A204.1 (cell line): Measurements from ENCODE around the gene RHOBTB1.
"Not testable (repeated sequence)": the region's sequence is repeated elsewhere in the genome, so short reads cannot be mapped to it uniquely, and the experiment has no call there.

Experiments
- FAIRE-seq: peaks from 2 replicates; lab custom pipeline; 2012; peaks lifted over from hg19 to GRCh38; lab: Jason Lieb, UNC

The RHOBTB1 gene

DNA sequence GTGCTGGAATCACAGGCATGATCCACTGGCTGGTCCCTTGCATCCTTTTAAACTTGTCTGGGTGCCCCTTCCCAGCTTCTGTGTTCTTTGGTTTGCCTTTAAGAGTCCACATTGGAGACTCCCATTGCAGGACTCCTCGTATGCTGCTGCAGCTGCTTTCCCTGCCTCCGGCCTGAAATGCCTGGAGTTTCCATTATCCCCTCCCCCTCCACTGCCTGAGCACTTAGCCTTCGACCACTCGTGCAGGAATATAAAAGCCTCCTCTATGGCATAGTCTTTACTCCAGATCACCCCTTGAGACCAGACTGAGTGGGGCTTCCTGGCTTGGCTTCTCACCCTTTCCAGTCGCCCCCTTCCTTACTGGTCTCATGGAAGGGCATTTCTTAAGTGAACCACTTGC, 80.2 kb downstream of the RHOBTB1 start:
- FAIRE-seq: no peak

GRCh38 chr10:60862517-60862916, 81.5 kb downstream of the RHOBTB1 start:
- no peak for FAIRE-seq

GRCh38 chr10:60856405-60856804, 87.6 kb downstream of the RHOBTB1 start:
- FAIRE-seq: no peak

GRCh38 chr10:60853637-60854036, 90.3 kb downstream of the RHOBTB1 start:
- no peak for FAIRE-seq

GRCh38 chr10:60853107-60853506, 90.9 kb downstream of the RHOBTB1 start:
- FAIRE-seq: no peak

DNA sequence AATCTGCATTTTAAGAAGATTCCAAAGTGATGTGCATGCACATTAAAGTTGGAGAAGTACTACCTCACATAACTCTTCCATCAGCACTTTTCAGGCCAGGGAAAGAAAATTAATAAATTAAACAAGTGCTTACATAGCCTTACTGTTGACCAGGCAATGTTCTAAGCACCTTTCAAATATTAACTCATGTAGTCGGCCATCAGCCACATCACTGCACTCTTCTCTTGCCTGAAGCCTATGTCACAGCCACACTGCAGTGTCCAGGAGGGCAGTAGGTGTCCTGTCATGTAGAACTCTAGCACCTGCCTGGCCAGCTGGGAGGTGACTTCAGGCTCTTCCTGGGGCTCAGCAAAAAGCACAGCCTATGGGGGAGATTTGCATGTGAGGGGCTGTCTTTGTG, 94.2 kb downstream of the RHOBTB1 start:
- FAIRE-seq: no peak

GRCh38 chr10:60849217-60849616, 94.8 kb downstream of the RHOBTB1 start:
- FAIRE-seq: no peak

- FAIRE-seq: no peak
Observed at GRCh38 chr10:60848680-60849079, 95.3 kb downstream of the RHOBTB1 start.

DNA sequence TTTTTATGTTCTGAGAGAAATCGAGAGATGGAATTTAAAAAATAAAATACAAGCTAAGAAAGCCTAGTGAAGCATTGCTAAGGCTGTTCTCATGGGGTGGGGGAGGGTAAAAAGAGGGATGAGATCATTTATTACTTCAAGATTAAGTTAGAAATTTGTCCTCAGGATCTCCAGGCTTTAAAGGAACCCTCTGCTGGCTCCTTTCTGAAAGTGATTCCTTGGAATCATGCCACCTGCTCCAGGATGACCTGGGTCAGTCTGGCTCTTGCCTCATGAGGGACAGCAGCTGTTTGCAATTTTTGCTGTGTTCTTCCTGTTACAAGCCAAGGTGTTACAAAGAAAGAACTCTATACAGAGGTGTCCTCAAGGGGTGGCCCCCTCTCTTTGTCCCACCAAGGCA, 95.9 kb downstream of the RHOBTB1 start:
- no peak for FAIRE-seq

DNA sequence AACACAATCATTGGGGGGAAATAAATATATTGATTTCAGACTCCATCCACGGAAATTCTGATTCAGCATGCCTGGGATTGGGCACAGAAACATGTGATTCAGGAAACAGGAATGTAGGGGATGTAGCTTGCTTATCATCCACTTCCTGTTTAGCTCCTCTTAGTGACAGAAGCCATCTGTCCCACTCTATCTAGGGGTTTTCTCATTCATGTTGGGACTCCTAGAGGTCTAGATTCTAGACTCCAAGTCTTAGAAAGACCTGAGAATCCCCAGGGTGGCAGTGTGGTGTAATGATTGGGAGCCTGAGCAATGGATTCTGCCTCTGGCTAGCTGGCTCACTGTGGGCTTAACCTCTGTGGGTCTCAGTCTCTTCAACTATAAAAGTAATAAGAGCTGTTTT, 97.8 kb downstream of the RHOBTB1 start:
- no peak for FAIRE-seq

- no peak for FAIRE-seq
Observed at GRCh38 chr10:60845038-60845437, 98.9 kb downstream of the RHOBTB1 start.

DNA sequence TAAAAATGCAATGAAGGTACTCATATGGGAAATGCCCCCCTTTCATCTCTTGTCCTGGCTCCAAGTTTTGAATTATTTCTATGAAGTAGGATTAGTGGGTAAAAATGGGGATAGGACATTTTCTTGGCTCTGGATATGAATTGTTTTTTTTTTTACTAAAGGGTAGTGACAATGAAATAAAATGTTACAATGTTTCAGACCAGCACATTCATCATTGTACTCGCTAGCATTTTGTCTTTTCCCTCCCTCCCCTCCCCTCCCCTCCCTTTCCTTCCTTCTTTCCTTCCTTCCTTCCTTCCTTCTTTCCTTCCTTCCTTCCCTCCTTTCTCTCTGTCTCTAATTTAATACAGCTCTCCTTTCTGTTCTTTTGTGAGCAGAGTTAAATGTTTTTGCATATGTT, 101.3 kb downstream of the RHOBTB1 start:
- FAIRE-seq: no peak

DNA sequence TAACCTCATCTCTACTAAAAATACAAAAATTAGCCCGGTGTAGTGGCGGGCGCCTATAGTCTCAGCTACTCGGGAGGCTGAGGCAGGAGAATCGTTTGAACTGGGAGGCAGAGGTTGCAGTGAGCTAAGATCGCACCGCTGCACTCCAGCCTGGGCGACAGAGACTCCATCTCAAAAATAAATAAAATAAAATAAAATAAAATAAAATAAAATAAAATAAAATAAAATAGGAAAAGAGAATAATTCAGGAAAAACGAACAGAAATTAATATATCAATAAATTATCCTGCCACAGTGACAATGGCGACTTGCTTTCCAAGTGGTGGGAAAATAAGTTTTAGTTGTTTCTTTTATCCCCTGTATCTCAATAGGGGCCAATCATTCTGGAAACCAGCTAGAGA, 102.8 kb downstream of the RHOBTB1 start:
- not testable (repeated sequence) for FAIRE-seq

DNA sequence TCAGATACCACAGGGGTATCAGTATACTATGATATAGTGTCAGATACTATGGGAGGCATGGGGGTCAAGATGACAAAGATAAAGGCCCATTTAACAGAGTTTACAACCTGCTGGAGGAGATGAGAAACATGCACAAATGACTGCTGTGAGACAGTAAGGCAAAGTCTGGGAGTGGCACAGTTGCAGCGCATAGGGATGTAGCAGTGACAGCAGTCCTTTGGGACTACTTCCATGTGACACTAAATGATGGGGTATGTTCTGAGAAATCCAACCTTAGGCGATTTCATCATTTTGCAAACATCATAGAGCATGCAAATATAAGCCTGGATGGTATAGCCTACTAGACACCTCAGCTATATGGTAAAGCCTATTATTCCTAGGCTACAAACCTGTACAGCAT, 108.9 kb downstream of the RHOBTB1 start:
- no peak for FAIRE-seq

- FAIRE-seq: no peak
Observed at GRCh38 chr10:60834401-60834800, 109.6 kb downstream of the RHOBTB1 start.

DNA sequence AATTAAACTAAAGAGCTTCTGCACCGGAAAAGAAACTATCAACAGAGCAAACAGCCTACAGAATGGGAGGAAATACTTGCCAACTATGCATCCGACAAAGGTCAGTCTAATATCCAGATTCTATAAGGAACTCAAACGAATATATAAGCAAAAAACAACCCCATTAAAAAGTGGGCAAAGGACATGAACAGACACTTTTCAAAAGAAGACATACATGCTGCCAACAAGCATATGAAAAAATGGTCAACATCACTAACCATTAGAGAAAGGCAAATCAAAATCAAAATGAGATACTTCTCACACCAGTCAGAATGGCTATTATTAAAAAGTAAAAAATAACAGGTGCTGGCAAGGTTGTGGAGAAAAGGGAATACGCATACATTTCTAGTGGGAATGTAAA, 111.8 kb downstream of the RHOBTB1 start:
- not testable (repeated sequence) for FAIRE-seq

DNA sequence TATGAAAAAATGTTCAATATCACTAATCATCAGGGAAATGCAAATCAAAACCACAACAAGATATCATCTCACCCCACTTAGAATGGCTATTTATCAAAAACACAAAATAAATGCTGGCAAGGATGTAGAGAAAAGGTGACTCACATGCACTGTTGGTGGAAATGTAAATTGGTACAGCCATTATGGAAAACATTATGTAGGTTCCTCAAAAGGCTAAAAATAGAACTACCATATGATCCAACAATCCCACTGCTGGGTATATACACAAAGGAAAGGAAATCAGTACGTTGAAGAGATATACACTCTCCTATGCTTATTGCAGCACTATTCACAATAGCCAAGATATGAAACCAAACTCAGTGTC, 115.5 kb downstream of the RHOBTB1 start:
- FAIRE-seq: no peak

DNA sequence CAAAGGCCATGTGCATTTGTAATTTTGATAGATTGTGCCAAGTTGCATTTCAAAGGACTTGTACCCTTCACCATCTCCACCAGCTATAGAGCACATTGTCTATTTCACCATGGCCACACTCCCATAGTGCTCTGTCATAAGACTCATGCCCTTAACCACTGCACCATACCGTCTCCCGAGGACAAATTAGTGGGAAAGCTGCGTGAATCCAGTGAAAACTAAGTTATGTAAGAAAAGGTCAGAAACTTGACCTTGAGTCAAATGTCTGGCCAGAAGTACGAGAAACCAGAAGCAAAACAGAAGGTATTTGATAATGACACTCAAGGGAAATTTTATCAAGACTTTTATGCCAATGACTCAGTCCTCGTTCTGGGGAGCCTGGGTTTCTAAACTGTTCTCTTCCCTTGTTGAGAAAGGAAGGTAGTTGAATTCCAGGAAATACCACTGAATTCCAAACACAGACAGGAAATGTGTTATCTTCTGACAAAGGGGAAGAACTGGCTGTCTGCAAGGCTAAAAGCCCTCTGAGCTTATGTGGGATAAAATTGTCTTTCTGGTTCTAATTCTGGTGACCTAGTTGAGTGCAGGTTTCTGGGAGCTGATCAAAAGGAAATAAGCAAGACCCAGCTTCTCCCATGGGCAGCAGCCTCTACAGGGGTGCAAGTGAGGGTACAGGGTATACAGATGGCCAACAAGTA, 116.0 kb downstream of the RHOBTB1 start:
- no peak for FAIRE-seq

- no peak for FAIRE-seq
Observed at GRCh38 chr10:60825520-60825919, 118.5 kb downstream of the RHOBTB1 start.

GRCh38 chr10:60823324-60823723, 120.7 kb downstream of the RHOBTB1 start:
- FAIRE-seq: no peak

DNA sequence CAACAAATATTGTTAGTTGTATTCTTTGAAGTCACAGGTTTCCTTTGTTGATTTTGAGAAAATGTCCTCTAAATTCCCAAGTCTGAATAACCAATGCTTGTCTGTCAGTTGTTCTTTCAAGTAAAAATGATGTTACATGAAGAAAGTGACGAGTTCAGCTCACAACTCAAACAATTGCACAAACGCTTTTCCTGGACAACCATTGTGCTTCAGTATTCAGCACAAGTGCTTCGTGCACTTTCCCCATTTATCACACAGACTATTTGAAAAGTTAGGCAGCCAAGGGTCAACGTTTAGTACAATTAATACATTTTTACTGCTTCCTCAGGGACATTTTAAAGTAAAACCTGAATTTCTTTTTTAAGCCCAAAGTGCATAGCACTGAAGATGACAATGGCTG, 121.2 kb downstream of the RHOBTB1 start:
- FAIRE-seq: no peak

DNA sequence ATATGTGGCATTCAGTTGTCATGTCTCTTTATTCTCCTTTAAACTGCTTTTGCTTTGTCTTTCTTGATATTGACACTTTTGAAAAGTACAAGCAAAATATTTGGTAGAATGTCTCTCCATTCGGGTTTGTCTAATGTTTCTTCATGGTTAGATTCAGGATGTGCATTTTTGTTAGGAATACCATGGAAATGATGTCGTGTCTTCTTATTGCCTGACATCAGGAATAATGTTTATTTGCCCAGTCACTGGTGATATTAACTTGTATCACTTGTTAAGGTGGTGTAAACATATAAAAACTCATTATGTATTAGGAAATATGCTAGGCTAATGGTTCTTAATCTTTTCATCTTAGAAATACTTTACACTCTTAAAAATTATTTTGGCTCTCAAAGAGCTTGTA, 122.3 kb downstream of the RHOBTB1 start:
- no peak for FAIRE-seq

DNA sequence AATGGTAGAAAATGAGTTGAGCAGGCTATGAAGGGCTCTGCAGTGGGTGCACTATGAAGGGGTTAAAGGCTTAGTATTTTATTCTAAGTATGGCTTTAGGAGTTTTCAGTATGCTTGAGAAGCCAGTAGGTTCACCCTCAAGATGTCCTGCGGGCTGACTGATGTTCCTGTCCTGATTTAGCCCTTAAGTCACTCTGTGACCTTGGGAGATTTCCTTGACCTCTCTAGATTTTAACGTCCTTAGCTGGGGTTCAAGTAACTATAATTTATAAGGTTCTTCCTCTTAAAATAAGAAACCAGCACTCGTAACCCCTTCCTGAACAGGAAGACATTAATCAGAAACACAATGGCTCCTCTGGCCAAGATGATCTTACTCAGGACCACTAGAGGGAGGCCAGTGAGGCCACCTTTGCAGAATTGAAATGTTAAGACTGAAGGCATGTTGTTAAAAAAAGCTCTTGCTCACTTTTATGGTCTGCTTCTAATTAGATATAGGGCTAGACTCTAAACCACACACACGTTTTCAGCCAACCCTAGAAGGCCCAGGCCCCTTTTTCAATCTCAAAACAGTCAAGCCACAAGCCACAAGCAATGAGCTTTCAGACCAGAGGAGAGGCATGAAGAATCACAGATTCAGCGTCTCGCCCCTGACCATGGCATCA, 123.8 kb downstream of the RHOBTB1 start:
- FAIRE-seq: no peak
